ENCODE measurements around the gene POMP.

POMP gene

DNA sequence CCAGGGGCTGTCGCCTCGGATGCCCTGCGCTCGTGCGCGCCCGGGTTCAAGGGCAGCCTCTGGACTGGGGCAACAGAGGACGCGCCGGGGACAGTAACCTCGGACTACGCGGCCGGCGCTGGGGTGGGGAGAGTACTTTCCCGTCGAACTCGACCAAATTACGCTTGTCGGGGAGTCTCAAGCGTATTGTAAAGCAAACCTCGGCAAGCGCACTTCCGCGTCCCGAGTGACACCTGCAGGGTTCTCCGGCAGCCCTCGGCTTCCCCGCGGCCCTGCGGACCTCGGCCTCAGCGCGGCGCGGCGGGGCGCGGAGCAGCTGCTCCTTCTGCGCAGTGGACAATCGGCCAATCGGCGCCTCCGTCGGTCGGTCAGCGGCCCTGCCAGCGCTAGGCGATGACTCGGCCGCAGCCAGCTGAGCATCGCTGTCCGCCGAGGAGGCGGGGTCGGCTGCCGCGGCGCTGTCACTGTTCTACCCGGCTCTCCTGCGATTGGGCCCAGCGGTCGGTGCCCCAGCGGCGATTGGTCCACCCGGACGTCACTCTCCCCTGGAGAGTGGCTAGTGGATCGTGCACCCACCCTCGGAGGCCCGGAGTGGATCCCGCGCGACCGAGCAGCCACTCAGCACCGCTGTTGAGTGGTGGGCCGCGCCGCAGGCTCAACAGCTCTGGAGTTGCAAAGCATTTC is 59.8 kb downstream of the POMP start, which contains the start of gene SLC46A3:
SLC46A3 (minus strand) TSS at position 428 of the 684 bp plus-strand sequence. CDS start 972 bp downstream, outside the sequence.
- no peak for TF ChIP-seq CTCF (conservative IDR thresholded peaks at IDR 0.05; ENCODE audit: low read depth, low read length)

GRCh38 chr13:28719227-28720055 is 60.5 kb downstream of the POMP start:
- TF ChIP-seq CTCF (conservative IDR thresholded peaks at IDR 0.05; ENCODE audit: low read depth, low read length): no peak
- peak overlapping the region; percentile 87 for H3K4me3 ChIP-seq (ENCODE audit: low read depth, low read length)
- peak; percentile 88 for DNase-seq (ENCODE audit: low read depth)

More for the DNA sequence above, 59.8 kb downstream of the POMP start, which contains the start of gene SLC46A3:
- peak within 1 kb of the TSS; percentile 87 for H3K4me3 ChIP-seq (ENCODE audit: low read depth, low read length)
- peak; percentile 99 for DNase-seq (ENCODE audit: low read depth)

DNA sequence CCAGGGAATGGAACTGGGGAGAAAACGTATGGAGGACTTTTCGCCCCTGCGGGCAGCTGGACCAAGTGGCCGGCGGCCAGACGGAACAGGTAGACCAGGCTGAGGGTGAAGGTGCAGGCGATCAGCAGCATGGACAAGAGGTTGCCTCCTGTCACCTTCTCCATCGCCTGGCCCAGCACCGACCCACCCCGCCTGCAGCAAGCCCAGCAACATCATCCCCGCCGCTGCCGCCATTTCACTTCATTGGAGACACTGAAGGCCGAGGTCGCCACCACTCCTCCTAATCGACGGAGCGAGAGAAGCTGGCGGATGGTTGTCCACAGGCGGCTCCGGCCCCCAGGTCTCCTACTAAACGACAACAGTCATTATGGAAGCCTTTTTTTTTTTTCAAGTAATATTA is 64.9 kb downstream of the POMP start:
- no peak for TF ChIP-seq CTCF (conservative IDR thresholded peaks at IDR 0.05; ENCODE audit: low read depth, low read length)

DNA sequence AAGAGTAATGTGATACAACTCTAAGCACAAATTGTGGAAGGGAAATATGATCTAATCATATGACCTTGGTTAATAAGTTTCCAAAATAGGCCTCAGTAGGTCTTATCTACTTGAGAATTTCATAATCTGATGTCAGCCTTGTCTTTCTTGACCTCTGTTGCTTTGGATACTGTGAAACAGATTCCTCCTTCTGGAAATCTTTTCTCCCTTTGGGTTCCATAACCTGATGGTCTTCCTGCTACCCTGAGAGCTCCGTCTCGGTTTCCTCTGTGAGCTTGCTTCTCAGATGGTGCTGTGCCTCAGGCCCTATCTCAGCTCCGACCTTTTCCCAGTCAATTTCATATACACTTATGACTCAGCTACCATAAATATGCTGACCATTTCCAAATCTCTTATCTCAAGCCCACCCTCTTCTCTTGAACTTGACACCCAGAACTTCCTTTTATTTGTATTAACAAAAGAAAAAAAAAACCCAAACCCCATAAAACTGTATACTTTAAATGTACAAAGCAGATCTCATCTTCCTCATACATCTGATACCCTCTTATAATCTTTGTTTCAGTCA is 66.2 kb downstream of the POMP start:
- DNase-seq (ENCODE audit: low read depth): peak; percentile 32
- no peak overlapping the region for H3K4me3 ChIP-seq (ENCODE audit: low read depth, low read length)
- TF ChIP-seq CTCF (conservative IDR thresholded peaks at IDR 0.05; ENCODE audit: low read depth, low read length): no peak

More for the DNA sequence above, 64.9 kb downstream of the POMP start:
- DNase-seq (ENCODE audit: low read depth): no peak
- H3K4me3 ChIP-seq (ENCODE audit: low read depth, low read length): no peak overlapping the region

Data from choroid plexus epithelial cell (primary cell).